ENCODE measurements around the gene DUS3L.

- no peak for TF ChIP-seq CTCF (IDR thresholded peaks at IDR 0.05)
- TF ChIP-seq POLR2A (IDR thresholded peaks at IDR 0.05) = no peak
These were observed 20.2 kb upstream of the DUS3L start for GRCh38 chr19:5811117-5811516.
